ENCODE measurements around the gene KCNJ3. TPM values are rescaled to one million over a fixed set of nuclear protein-coding genes. Genes with fewer than 3 reads are reported as not detected.

The KCNJ3 gene
- total and polyA plus RNA-seq, 8 donors, result 0.10 to 0.65 (median 0.25) TPM; not detected in 1

DNA sequence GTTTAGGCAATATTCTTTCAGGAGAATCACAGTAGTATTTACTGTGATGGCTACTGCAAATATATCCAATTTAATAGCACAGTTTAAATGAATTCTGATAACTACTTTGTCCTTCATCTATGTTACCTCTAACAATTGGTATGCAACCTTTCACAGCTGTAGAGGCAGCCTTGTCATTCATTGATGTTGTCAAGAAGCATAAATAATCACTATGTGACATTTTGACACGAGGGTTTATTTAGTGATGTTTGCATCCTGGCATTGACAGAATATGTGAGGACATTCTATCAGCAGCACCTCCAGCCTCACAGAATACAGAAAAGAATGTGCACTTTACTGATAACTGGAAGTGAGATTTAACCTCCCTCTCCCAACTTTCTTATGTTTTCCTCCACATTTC is 9.3 kb upstream of the KCNJ3 start:
- TF ChIP-seq, protein P1, sequence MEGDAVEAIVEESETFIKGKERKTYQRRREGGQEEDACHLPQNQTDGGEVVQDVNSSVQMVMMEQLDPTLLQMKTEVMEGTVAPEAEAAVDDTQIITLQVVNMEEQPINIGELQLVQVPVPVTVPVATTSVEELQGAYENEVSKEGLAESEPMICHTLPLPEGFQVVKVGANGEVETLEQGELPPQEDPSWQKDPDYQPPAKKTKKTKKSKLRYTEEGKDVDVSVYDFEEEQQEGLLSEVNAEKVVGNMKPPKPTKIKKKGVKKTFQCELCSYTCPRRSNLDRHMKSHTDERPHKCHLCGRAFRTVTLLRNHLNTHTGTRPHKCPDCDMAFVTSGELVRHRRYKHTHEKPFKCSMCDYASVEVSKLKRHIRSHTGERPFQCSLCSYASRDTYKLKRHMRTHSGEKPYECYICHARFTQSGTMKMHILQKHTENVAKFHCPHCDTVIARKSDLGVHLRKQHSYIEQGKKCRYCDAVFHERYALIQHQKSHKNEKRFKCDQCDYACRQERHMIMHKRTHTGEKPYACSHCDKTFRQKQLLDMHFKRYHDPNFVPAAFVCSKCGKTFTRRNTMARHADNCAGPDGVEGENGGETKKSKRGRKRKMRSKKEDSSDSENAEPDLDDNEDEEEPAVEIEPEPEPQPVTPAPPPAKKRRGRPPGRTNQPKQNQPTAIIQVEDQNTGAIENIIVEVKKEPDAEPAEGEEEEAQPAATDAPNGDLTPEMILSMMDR (IDR thresholded peaks at IDR 0.05), result no peak
- H3K9me3 ChIP-seq, result no peaks in the 10 kb centered on the region
- no peaks in the 10 kb centered on the region for H3K27me3 ChIP-seq
- H3K27ac ChIP-seq, result no peak overlapping the region
- ATAC-seq (no peak), DNase-seq (no peak)
- no peaks in the 10 kb centered on the region for H3K36me3 ChIP-seq
- intact Hi-C loops (cut with DNase I), result no loop called here
- no peaks in the 10 kb centered on the region for H3K4me1 ChIP-seq
- H3K4me3 ChIP-seq, result no peak overlapping the region

DNA sequence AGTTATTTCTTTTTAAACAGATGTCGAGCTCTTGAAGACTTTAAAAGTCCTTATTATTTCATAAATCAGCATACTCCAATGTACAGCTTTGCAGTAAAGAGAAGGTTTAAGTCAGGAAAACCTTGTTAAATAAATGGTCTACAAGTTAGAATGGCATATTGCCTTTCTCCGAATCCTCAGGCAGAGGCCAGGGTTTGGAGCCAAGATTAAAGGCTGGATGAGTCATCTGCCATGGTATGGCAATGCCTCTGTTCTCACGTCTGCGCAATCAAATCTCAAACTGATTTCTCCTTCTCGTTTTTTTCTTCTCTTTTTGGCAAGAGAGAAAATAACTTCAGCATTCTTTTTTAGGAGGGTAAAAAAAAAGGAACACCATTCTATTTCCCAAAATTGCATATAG is 5.6 kb upstream of the KCNJ3 start:
- TF ChIP-seq, protein P1 (IDR thresholded peaks at IDR 0.05), result no peak
- peaks cover 0 to 5% of the 10 kb centered on the region in 2 donors for H3K4me1 ChIP-seq
- H3K27ac ChIP-seq, result no peak overlapping the region
- H3K36me3 ChIP-seq, result no peaks in the 10 kb centered on the region
- no peaks in the 10 kb centered on the region for H3K9me3 ChIP-seq
- DNase-seq, result no peak
- peaks cover 14 to 20% of the 10 kb centered on the region in 2 donors for H3K27me3 ChIP-seq
- no peak overlapping the region for H3K4me3 ChIP-seq
- ATAC-seq, result no peak
- intact Hi-C loops (cut with DNase I), result no loop called here

DNA sequence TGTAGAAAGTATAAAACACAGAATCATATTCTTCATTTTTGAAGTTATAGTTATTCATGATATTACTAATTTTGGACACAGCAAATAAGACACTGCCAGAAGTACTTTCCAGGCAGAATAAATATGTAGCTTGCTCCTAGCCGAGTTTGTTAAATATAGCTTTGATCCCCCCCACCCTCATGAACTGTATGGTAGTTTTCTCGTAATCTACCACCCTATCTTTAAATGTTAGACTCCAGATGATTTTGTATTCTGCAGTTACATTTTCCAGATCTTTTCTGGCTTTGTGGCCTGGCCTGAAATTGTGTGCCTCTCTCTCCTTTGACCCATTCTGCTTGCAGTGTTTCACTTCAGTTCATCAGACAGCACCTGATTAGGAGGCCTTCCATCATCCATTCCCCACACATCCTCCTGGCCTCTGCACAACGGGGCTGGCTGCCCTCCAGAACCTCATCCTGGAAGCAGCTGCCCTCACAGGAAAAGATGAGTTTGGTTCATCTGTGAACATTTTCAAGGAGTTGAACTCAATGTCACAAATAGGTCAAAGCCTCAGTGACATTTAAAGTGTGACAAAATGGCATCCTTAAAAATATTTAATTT is 4.7 kb upstream of the KCNJ3 start:
- Histone ChIP-seq H3K9me3 (no peaks in the 10 kb centered on the region), H3K27me3 (peaks cover 23 to 30% of the 10 kb centered on the region in 2 donors), H3K4me3 (no peak overlapping the region), H3K27ac (no peak overlapping the region), H3K4me1 (peaks cover 0 to 12% of the 10 kb centered on the region in 2 donors), H3K36me3 (no peaks in the 10 kb centered on the region)
- intact Hi-C loops (cut with DNase I), result no loop called here
- TF ChIP-seq, protein P1 (IDR thresholded peaks at IDR 0.05), result no peak
- DNase-seq (no peak), ATAC-seq (no peak)

DNA sequence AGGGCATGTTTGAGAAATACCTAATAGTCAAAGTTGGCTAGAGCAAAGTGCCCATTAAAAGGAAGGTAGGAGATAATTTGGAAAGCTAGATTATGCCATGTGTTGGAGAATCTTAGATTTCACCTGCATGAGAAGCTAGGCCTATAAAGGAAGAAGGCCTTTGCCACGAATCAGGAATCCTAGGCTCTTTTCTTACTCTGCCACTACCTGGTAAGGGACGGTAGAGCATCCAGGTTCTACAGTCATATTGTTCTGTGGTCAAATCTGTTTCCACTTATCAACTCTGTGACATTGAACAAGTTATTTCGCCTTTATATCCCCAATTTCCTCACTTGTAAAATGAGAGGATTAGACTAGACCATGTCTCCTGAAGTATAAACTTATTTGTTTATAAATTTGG is 3.6 kb upstream of the KCNJ3 start:
- no peak overlapping the region for H3K27ac ChIP-seq
- H3K9me3 ChIP-seq, result no peaks in the 10 kb centered on the region
- H3K27me3 ChIP-seq, result peaks cover 33 to 40% of the 10 kb centered on the region in 2 donors
- TF ChIP-seq, protein P1 (IDR thresholded peaks at IDR 0.05), result no peak
- DNase-seq (no peak), ATAC-seq (no peak)
- no peak overlapping the region for H3K4me3 ChIP-seq
- intact Hi-C loops (cut with DNase I), result no loop called here
- H3K4me1 ChIP-seq, result peaks cover 0 to 13% of the 10 kb centered on the region in 2 donors
- H3K36me3 ChIP-seq, result no peaks in the 10 kb centered on the region

DNA sequence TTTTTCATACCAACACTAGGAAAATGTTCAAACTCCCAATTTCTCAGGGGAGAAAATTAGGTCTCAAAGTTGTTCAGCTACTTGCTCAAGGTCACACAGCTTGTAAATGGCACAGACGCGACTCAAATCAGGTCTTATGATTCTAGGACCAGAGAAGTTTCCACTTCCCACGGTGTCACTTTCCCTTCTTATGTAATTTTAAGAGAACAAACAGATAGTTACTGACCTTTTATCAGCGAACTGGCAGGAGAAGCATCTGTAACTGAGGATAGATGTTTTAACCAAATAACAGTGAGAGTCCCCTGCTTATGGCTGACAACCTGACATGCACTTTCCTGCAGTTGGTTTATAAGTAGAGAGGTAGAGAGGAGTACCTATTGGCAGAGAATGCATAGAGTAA is 2.1 kb upstream of the KCNJ3 start:
- H3K27ac ChIP-seq, result no peak overlapping the region
- intact Hi-C loops (cut with DNase I), result no loop called here
- TF ChIP-seq, protein P1 (IDR thresholded peaks at IDR 0.05), result no peak

More for the DNA sequence above, 2.1 kb upstream of the KCNJ3 start:
- DNase-seq, result no peak
- Histone ChIP-seq H3K27me3 (peaks cover 38 to 41% of the 10 kb centered on the region in 2 donors), H3K4me1 (peaks cover 0 to 13% of the 10 kb centered on the region in 2 donors), H3K9me3 (no peaks in the 10 kb centered on the region), H3K4me3 (no peak overlapping the region), H3K36me3 (no peaks in the 10 kb centered on the region)
- ATAC-seq, result no peak
